ENCODE results near the gene UBE2O. TPM values are rescaled to one million over a fixed set of nuclear protein-coding genes. Genes with fewer than 3 reads are reported as not detected.

The UBE2O gene
- total RNA-seq, 4 donors from 2014 or later, result 20.3 to 52.0 (median 26.0) TPM

DNA sequence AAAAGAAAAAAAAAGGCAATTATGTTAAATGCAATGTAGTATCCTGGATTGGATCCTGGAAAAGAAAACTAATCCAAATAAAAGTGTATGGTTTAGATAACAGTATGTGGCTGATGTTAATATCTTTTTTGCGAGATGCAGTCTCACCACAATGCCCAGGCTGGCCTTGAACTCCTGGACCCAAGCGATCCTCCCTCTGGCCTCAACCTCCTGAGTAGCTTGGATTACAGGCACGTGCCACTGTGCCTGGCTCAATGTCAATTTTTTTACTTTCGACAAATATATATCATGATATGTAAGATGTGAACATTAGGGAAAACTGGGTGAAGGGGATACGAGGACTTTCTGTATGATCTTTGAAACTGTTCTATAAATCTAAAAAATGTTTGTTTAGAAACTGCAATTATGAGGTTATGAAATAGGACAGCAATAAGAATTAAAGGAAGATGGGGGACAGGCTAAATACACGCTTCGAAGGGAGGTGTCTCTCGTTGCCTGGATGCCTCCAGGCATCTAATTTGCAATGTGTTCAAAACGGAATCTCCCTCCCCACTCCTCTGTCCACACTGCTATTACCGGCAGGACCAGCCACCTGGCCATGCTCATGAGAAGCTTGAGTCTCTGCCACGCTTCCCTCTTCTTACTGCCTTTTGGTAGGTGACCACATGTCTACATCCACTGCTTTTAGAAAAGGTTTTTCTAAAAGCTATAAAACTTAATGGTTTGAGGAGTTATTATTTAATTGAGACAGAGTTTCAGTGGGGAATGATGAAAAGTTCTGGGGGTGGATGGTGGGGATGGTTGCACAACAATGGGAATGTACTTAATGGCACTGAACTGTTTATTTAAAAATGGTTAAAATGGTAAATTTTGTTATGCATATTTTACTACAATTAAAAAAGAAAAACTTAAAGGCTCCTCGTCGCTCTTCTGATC lies 15.2 kb downstream of the UBE2O start:
- 61 to 62% methylated on average over 13 of the region's 13 CpGs for WGBS, 2 donors
- intact Hi-C loops (cut with DNase I; ENCODE audit: low total_unique reads), result no loop called here
- H3K4me3 ChIP-seq (ENCODE audit: low read depth, poor library complexity, severe bottlenecking), result no peak overlapping the region
- TF ChIP-seq, protein P1, sequence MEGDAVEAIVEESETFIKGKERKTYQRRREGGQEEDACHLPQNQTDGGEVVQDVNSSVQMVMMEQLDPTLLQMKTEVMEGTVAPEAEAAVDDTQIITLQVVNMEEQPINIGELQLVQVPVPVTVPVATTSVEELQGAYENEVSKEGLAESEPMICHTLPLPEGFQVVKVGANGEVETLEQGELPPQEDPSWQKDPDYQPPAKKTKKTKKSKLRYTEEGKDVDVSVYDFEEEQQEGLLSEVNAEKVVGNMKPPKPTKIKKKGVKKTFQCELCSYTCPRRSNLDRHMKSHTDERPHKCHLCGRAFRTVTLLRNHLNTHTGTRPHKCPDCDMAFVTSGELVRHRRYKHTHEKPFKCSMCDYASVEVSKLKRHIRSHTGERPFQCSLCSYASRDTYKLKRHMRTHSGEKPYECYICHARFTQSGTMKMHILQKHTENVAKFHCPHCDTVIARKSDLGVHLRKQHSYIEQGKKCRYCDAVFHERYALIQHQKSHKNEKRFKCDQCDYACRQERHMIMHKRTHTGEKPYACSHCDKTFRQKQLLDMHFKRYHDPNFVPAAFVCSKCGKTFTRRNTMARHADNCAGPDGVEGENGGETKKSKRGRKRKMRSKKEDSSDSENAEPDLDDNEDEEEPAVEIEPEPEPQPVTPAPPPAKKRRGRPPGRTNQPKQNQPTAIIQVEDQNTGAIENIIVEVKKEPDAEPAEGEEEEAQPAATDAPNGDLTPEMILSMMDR (IDR thresholded peaks at IDR 0.05), result no peak
- no peak for TF ChIP-seq POLR2A (IDR thresholded peaks at IDR 0.05)
- no peak for DNase-seq (ENCODE audit: low spot score in 2 of 2)

DNA sequence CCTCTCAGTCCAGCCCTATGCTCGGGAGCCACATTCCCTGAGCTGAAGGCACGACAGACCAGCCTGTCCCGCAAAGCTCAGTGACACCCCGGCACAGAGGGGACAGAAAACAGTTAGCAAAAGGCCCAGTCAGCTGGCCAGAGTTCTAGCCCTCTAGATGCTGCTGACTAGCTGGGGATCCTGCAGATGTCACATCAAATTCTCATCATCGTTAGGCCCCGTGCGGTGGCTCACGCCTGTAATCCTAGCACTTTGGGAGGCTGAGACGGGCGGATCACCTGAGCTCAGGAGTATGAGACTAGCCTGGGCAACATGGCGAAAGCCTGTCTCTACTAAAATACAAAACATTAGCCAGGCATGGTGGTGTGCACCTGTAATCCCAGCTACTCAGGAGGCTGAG lies 17.2 kb downstream of the UBE2O start:
- TF ChIP-seq, protein P1 (IDR thresholded peaks at IDR 0.05), result no peak
- TF ChIP-seq POLR2A (IDR thresholded peaks at IDR 0.05), result no peak
- intact Hi-C loops (cut with DNase I; ENCODE audit: low total_unique reads), result no loop called here
- WGBS, 2 donors, result 92 to 98% methylated on average over 11 of the region's 11 CpGs
- no peak for DNase-seq (ENCODE audit: low spot score in 2 of 2)
- H3K4me3 ChIP-seq (ENCODE audit: low read depth, poor library complexity, severe bottlenecking), result no peak overlapping the region

DNA sequence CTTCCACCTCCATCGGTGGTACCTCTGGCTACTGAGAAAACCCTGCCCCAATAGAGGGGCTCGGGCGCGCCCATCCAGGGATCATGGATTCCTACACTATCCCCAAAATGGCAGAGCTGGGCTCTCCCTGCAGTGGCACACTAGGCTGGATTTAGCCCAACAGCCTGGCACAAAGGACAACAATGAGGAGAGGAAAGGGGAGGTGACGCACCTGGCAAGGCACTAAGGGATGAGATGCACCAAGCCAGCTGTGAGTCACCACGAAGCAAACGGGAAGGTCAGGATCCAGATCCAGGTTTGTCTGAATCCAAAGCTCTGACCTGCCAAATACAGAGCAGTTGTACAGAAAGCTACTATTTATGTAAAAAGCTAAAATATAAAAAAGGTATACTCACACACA lies 18.1 kb downstream of the UBE2O start:
- no peak overlapping the region for H3K4me3 ChIP-seq (ENCODE audit: low read depth, poor library complexity, severe bottlenecking)
- no peak for DNase-seq (ENCODE audit: low spot score in 2 of 2)
- WGBS, 2 donors, result 71 to 77% methylated on average over 7 of the region's 7 CpGs
- intact Hi-C loops (cut with DNase I; ENCODE audit: low total_unique reads), result no loop called here
- no peak for TF ChIP-seq POLR2A (IDR thresholded peaks at IDR 0.05)
- TF ChIP-seq, protein P1 (IDR thresholded peaks at IDR 0.05), result no peak

DNA sequence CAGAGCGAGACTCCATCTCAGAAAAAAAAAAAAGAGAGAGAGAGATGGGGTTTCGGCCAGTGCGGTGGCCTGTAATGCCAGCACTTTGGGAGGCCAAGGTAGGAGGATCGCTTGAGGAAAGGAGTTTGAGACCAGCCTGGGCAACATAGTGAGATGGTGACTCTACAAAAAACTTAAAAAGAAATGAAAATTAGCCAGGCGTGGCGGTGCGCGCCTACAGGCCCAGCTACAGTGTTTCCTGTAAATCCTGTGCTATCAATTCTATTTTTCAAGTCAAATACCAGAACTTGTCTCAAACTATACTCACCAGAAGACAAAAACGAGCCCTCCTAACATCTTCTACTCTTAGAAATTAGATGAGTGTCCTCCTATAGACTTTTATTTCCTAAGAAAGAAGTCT lies 19.3 kb downstream of the UBE2O start:
- no peak for DNase-seq (ENCODE audit: low spot score in 2 of 2)
- TF ChIP-seq POLR2A (IDR thresholded peaks at IDR 0.05), result no peak
- TF ChIP-seq, protein P1 (IDR thresholded peaks at IDR 0.05), result no peak
- H3K4me3 ChIP-seq (ENCODE audit: low read depth, poor library complexity, severe bottlenecking), result no peak overlapping the region
- intact Hi-C loops (cut with DNase I; ENCODE audit: low total_unique reads), result no loop called here
- 93 to 94% methylated on average over 9 of the region's 9 CpGs for WGBS, 2 donors

DNA sequence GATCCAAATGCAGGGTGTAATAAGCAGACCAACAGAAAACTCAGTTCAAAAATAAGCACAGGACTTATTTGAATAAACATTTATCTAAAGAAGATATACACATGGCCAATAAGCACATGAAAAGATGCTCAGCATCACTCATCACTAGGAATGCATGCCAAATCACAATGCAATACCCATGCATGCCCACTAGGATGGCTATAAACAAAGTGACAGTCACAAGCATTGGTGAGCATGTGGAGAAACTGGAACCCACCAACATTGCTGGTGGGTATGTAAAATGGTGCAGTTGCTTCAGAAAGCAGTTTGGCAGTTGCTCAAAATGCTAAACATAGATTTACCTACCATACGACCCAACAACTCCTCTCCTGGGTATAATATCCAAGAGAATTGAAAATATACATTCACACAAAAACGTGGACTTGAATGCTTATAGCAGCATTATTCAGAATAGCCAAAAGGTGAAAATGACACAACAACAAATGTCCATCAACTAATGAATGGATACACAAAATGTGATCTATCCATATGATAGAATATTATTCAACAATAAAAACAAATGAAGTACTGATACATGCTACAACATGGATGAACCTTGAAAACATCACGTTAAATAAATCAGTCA lies 20.1 kb downstream of the UBE2O start:
- WGBS, 2 donors, result 78 to 82% methylated on average over 3 of the region's 3 CpGs
- intact Hi-C loops (cut with DNase I; ENCODE audit: low total_unique reads), result no loop called here
- DNase-seq (ENCODE audit: low spot score in 2 of 2), result no peak
- TF ChIP-seq, protein P1 (IDR thresholded peaks at IDR 0.05), result no peak
- TF ChIP-seq POLR2A (IDR thresholded peaks at IDR 0.05), result no peak
- H3K4me3 ChIP-seq (ENCODE audit: low read depth, poor library complexity, severe bottlenecking), result no peak overlapping the region

All from lower leg skin (tissue), 4 donors.